Upper lobe of left lung (tissue), 4 donors: ENCODE data around the gene RER1.

ENCODE experiments used
- CTCF ChIP-seq, 6 experiments: fragments of 450-650 bp in 4 of 6; fragments of 200-600 bp in 2 of 6; sonication (generic) in 2 of 6; IDR thresholded peaks; one replicate each; pipeline ENCODE4 v1.5.1; 2016 to 2019; ENCODE audit warnings: antibody characterized with exemption in 6 of 6
- EP300 ChIP-seq, 4 donors: sonication (generic); formaldehyde crosslinking; IDR thresholded peaks; one replicate each; pipeline ENCODE4 v1.5.1; 2017; ENCODE audit warnings: antibody characterized with exemption in 4 of 4, control low read depth in 2 of 4
- POLR2A ChIP-seq, 4 donors: fragments of 450-650 bp; IDR thresholded peaks; one replicate each; pipeline ENCODE4 v1.5.1; 2016 to 2017; ENCODE audit warnings: antibody characterized with exemption in 4 of 4, mild to moderate bottlenecking in 2 of 4

- TF ChIP-seq CTCF (IDR thresholded peaks at IDR 0.05) (no peak), EP300 (IDR thresholded peaks at IDR 0.05) (no peak), POLR2A (IDR thresholded peaks at IDR 0.05) (no peak)
Measured at GRCh38 chr1:2360588-2361364, 30.9 kb upstream of the RER1 start.
